Endothelial cell of umbilical vein (primary cell): ENCODE data around the gene SIDT1. TPM values are rescaled to one million over a fixed set of nuclear protein-coding genes. Genes with fewer than 3 reads are reported as not detected.

Experiments used
- BruUV-seq: library from RNA; stranded (reverse); fragments of 400-500 nt; replicated peaks from 2 replicates; lab custom pipeline; 2021; lab: Mats Ljungman, UMichigan
- CTCF ChIA-PET: fragments of 300-600, 350-600 bp; sonication (Branson Sonifier 250); formaldehyde crosslinking; loops from one replicate; lab custom pipeline; 2021; ENCODE audit warnings: antibody characterized with exemption, inconsistent platforms; lab: Charles Lee
- POLR2A ChIA-PET: fragments of 300-600, 350-600 bp; sonication (Branson Sonifier 250); formaldehyde crosslinking; loops from one replicate; lab custom pipeline; 2021; ENCODE audit warnings: antibody characterized with exemption, inconsistent platforms; lab: Charles Lee
- DNase-seq: peaks from one replicate; pipeline ENCODE4 v3.0.0-alpha.2; 2011; ENCODE audit warnings: low read depth, low spot score
- FAIRE-seq: peaks from 2 replicates; lab custom pipeline; 2011; peaks lifted over from hg19 to GRCh38; lab: Jason Lieb, UNC
- H2AFZ ChIP-seq: 2 replicates; pipeline ENCODE4 v1.6.0; 2012; ENCODE audit warnings: low read depth, low read length, control low read depth, inconsistent platforms
- H3K27ac ChIP-seq: 2 replicates; pipeline ENCODE4 v1.5.1; 2011; ENCODE audit warnings: low read depth, mild to moderate bottlenecking, control low read depth, low read length, moderate library complexity; ENCODE audit not compliant: insufficient read depth
- H3K27me3 ChIP-seq, 2 experiments: 2 replicates each; pipeline versions ENCODE4 v1.6.0 to v1.6.1; 2011; ENCODE audit warnings: low read length in 2 of 2, mixed read lengths in 1 of 2; ENCODE audit not compliant: control insufficient read depth in 2 of 2, insufficient read depth in 2 of 2
- H3K36me3 ChIP-seq, 2 experiments: 2 replicates in 1 of 2; 3 replicates in 1 of 2; pipeline ENCODE4 v1.5.1; 2011; ENCODE audit warnings: low read length in 2 of 2, mild to moderate bottlenecking in 1 of 2, moderate library complexity in 1 of 2; ENCODE audit not compliant: control insufficient read depth in 2 of 2, insufficient read depth in 2 of 2; ENCODE audit errors: extremely low read depth in 1 of 2
- H3K4me1 ChIP-seq: 3 replicates; pipeline ENCODE4 v1.5.1; 2011; ENCODE audit warnings: mild to moderate bottlenecking, low read length; ENCODE audit not compliant: control insufficient read depth, insufficient read depth; ENCODE audit errors: extremely low read depth
- H3K4me2 ChIP-seq: 2 replicates; pipeline ENCODE4 v1.6.1; 2011; ENCODE audit warnings: low read length, control low read depth, mixed read lengths; ENCODE audit not compliant: insufficient read depth
- H3K4me3 ChIP-seq, 3 experiments: fragments of 200-600 bp in 1 of 3; sonication (generic), shearing (Covaris generic) in 1 of 3; replicated peaks in 1 of 3; 2 replicates each; pipeline ENCODE4 v1.5.1; 2011 to 2016; ENCODE audit warnings: control low read depth in 3 of 3, low read length in 3 of 3, mild to moderate bottlenecking in 2 of 3, inconsistent platforms in 1 of 3, low read depth in 1 of 3, moderate library complexity in 1 of 3; ENCODE audit not compliant: insufficient read depth in 1 of 3
- H3K79me2 ChIP-seq: 2 replicates; pipeline ENCODE4 v1.6.0; 2012; ENCODE audit warnings: low read length, inconsistent platforms; ENCODE audit not compliant: control insufficient read depth, insufficient read depth
- H3K9ac ChIP-seq: replicated peaks from 2 replicates; pipeline ENCODE3; 2011; ENCODE audit warnings: low read length, control low read depth; ENCODE audit not compliant: insufficient read depth; ENCODE audit errors: extremely low read depth
- H3K9me1 ChIP-seq: replicated peaks from 3 replicates; pipeline ENCODE4 v1.6.0; 2011; ENCODE audit warnings: mild to moderate bottlenecking, low read length; ENCODE audit not compliant: control insufficient read depth, insufficient read depth; ENCODE audit errors: extremely low read depth
- H3K9me3 ChIP-seq: replicated peaks from 2 replicates; pipeline ENCODE4 v1.5.1; 2012; ENCODE audit warnings: low read length, inconsistent platforms; ENCODE audit not compliant: control insufficient read depth, insufficient read depth
- H4K20me1 ChIP-seq: replicated peaks from 2 replicates; pipeline ENCODE3; 2011; ENCODE audit warnings: mild to moderate bottlenecking, low read length; ENCODE audit not compliant: control insufficient read depth, insufficient read depth; ENCODE audit errors: extremely low read depth
- EZH2 ChIP-seq: IDR thresholded peaks from 2 replicates; pipeline ENCODE4 v1.6.1; 2012; ENCODE audit warnings: borderline replicate concordance, low read depth, mild to moderate bottlenecking, moderate library complexity, low read length, inconsistent platforms; ENCODE audit not compliant: severe bottlenecking
- FOS ChIP-seq: IDR thresholded peaks from 2 replicates; pipeline ENCODE4 v1.6.1; 2011; ENCODE audit warnings: mild to moderate bottlenecking, low read length, moderate library complexity, borderline replicate concordance; ENCODE audit not compliant: insufficient read depth
- GATA2 ChIP-seq: IDR thresholded peaks from 2 replicates; pipeline ENCODE4 v1.7.0; 2011; ENCODE audit warnings: low read depth, mild to moderate bottlenecking, moderate library complexity, mixed read lengths, low read length; ENCODE audit not compliant: insufficient read length, insufficient read depth
- MAX ChIP-seq: IDR thresholded peaks from 2 replicates; pipeline ENCODE4 v1.6.1; 2011; ENCODE audit not compliant: insufficient read depth, insufficient read length
- POLR2AphosphoS5 ChIP-seq: IDR thresholded peaks from 2 replicates; pipeline ENCODE4 v1.6.1; 2012; ENCODE audit warnings: low read depth, mild to moderate bottlenecking, control low read depth, low read length, moderate library complexity; ENCODE audit not compliant: insufficient read depth
- dilution Hi-C: fragments of 300-500 bp; cut with MboI; formaldehyde crosslinking; loops from one replicate; pipeline ENCODE4 v1.15.0; 2019; ENCODE audit warnings: low sequenced_read_pairs; ENCODE audit not compliant: extremely low pct_ligation_motif_present
- intact Hi-C: fragments of 100-400 bp; cut with micrococcal nuclease; formaldehyde crosslinking; loops from one replicate; pipeline ENCODE4 v1.10.0; 2022
- polyA plus RNA-seq, 4 experiments: library from polyadenylated mRNA; depleted of rRNA in 3 of 4; stranded (reverse) in 3 of 4; unstranded in 1 of 4; fragments of >200 nt; gene quantifications; 2 replicates each; pipeline versions ENCODE4 v1.2.1 to v1.2.3, GENCODE V29; 2011 to 2012; ENCODE audit warnings: missing spikeins in 1 of 4
- total RNA-seq: library from RNA; stranded (reverse); gene quantifications from 2 replicates; pipeline ENCODE4 v1.2.3, GENCODE V29; 2021

Gene SIDT1
- total and polyA plus RNA-seq, 2 donors (not counting 3 experiments of a cell fraction or from before 2014, with no cell fraction given), result 0.07 TPM; not detected in 1

- Histone ChIP-seq H4K20me1 (no peaks in the 10 kb centered on the region), H3K9ac (no peak overlapping the region), H3K36me3 (peaks cover 9 to 14% of the 10 kb centered on the region in 2 experiments), H3K27me3 (no peaks in the 10 kb centered on the region), H3K9me1 (no peaks in the 10 kb centered on the region), H2AFZ (no peak overlapping the region), H3K4me3 (no peak overlapping the region), H3K79me2 (no peaks in the 10 kb centered on the region), H3K9me3 (no peaks in the 10 kb centered on the region), H3K4me2 (no peak overlapping the region), H3K27ac (no peak overlapping the region), H3K4me1 (no peaks in the 10 kb centered on the region)
- ChIA-PET POLR2A (no interaction called here), CTCF (no interaction called here)
- dilution Hi-C loops, result no loop called here
- no peak for DNase-seq
- no TSS peak for BruUV-seq
- no peak for FAIRE-seq
- TF ChIP-seq POLR2AphosphoS5 (no peak), MAX (no peak)
- intact Hi-C loops, result no loop called here
These were observed 131.0 kb downstream of the SIDT1 start for GRCh38 chr3:113663324-113663750.

- no peak for DNase-seq
- no peaks in the 10 kb centered on the region for H3K27me3 ChIP-seq
- BruUV-seq, result no TSS peak
- no peak for FAIRE-seq
- no peak for TF ChIP-seq GATA2
- no peak for TF ChIP-seq FOS
- TF ChIP-seq EZH2, result no peak
- H3K4me1 ChIP-seq, result no peaks in the 10 kb centered on the region
- dilution Hi-C loops (no loop called here), intact Hi-C loops (no loop called here)
- H2AFZ ChIP-seq, result no peak overlapping the region
- H3K9me3 ChIP-seq, result no peaks in the 10 kb centered on the region
- CTCF ChIA-PET, result interaction anchor here (0.9 kb wide), 1 partner anchor 9 kb away, joined by 3 read pairs; no protein-coding TSS in a partner anchor
- no peak overlapping the region for H3K4me3 ChIP-seq
- H3K79me2 ChIP-seq, result no peaks in the 10 kb centered on the region
- no peaks in the 10 kb centered on the region for H3K9me1 ChIP-seq
- H3K36me3 ChIP-seq, result peaks cover 9 to 14% of the 10 kb centered on the region in 2 experiments
- POLR2A ChIA-PET, result no interaction called here
- H4K20me1 ChIP-seq, result no peaks in the 10 kb centered on the region
- H3K9ac ChIP-seq, result no peak overlapping the region
- no peak overlapping the region for H3K4me2 ChIP-seq
- no peak overlapping the region for H3K27ac ChIP-seq
These were observed 131.4 kb downstream of the SIDT1 start for GRCh38 chr3:113663761-113664160.
